AG04450 (cell line): ENCODE results near the gene RAE1. TPM values are rescaled to one million over a fixed set of nuclear protein-coding genes. Genes with fewer than 3 reads are reported as not detected.

Source experiments
- CTCF ChIA-PET: fragments of 300-600, 350-600 bp; formaldehyde crosslinking; extraction: SDS; loops from one replicate; lab custom pipeline; 2022; ENCODE audit warnings: antibody characterized with exemption, inconsistent platforms; lab: Charles Lee
- POLR2A ChIA-PET: fragments of 350-600 bp; formaldehyde crosslinking; extraction: SDS; loops from one replicate; lab custom pipeline; 2021; ENCODE audit warnings: antibody characterized with exemption, inconsistent platforms; lab: Yijun Ruan, JAX
- DNase-seq: peaks from one replicate; pipeline ENCODE4 v3.0.0-alpha.2; 2011; ENCODE audit warnings: low read depth, low spot score
- H3K27ac ChIP-seq: one replicate; pipeline ENCODE4 v1.5.1; 2012; ENCODE audit warnings: low read depth, low read length, control low read depth
- H3K27me3 ChIP-seq: one replicate; pipeline ENCODE4 v1.6.0; 2012; ENCODE audit warnings: low read length; ENCODE audit not compliant: control insufficient read depth, insufficient read depth
- H3K4me3 ChIP-seq: 2 replicates; pipeline ENCODE4 v1.5.1; 2011; ENCODE audit warnings: mild to moderate bottlenecking, low read depth, low read length, control low read depth
- H3K9me3 ChIP-seq: 2 replicates; pipeline ENCODE4 v1.5.1; 2012; ENCODE audit warnings: low read length; ENCODE audit not compliant: control insufficient read depth, insufficient read depth
- polyA plus RNA-seq: library from polyadenylated mRNA; depleted of rRNA; stranded (reverse); fragments of >200 nt; gene quantifications from 2 replicates; pipeline ENCODE4 v1.2.3, GENCODE V29; 2011
- TF ChIP-seq, protein P1 (sequence below): IDR thresholded peaks from 2 replicates; pipeline ENCODE4 v1.5.1; 2011; ENCODE audit warnings: low read depth, low read length, control low read depth, inconsistent platforms

Gene RAE1
- polyA plus RNA-seq, 1 experiment = 45.8 TPM

GRCh38 chr20:57409316-57409671 lies 58.2 kb downstream of the RAE1 start:
- Histone ChIP-seq H3K27ac (no peak overlapping the region), H3K27me3 (peaks cover 4% of the 10 kb centered on the region), H3K4me3 (no peak overlapping the region), H3K9me3 (no peaks in the 10 kb centered on the region; the same call in 1 of the 2 replicates)
- no peak for DNase-seq
- ChIA-PET POLR2A (no interaction called here), CTCF (no interaction called here)
- TF ChIP-seq, protein P1, sequence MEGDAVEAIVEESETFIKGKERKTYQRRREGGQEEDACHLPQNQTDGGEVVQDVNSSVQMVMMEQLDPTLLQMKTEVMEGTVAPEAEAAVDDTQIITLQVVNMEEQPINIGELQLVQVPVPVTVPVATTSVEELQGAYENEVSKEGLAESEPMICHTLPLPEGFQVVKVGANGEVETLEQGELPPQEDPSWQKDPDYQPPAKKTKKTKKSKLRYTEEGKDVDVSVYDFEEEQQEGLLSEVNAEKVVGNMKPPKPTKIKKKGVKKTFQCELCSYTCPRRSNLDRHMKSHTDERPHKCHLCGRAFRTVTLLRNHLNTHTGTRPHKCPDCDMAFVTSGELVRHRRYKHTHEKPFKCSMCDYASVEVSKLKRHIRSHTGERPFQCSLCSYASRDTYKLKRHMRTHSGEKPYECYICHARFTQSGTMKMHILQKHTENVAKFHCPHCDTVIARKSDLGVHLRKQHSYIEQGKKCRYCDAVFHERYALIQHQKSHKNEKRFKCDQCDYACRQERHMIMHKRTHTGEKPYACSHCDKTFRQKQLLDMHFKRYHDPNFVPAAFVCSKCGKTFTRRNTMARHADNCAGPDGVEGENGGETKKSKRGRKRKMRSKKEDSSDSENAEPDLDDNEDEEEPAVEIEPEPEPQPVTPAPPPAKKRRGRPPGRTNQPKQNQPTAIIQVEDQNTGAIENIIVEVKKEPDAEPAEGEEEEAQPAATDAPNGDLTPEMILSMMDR = no peak

GRCh38 chr20:57409672-57410397 lies 58.8 kb downstream of the RAE1 start:
- no peaks in the 10 kb centered on the region; the same call in 1 of the 2 replicates for H3K9me3 ChIP-seq
- peaks cover 4% of the 10 kb centered on the region for H3K27me3 ChIP-seq
- H3K4me3 ChIP-seq = no peak overlapping the region
- POLR2A ChIA-PET = no interaction called here
- H3K27ac ChIP-seq = no peak overlapping the region
- DNase-seq = no peak
- CTCF ChIA-PET = no interaction called here
- TF ChIP-seq, protein P1 = no peak

GRCh38 chr20:57410398-57410920 lies 59.4 kb downstream of the RAE1 start:
- no peaks in the 10 kb centered on the region; the same call in 1 of the 2 replicates for H3K9me3 ChIP-seq
- ChIA-PET POLR2A (no interaction called here), CTCF (no interaction called here)
- no peak for DNase-seq
- peaks cover 4% of the 10 kb centered on the region for H3K27me3 ChIP-seq
- TF ChIP-seq, protein P1 = no peak
- no peak overlapping the region for H3K27ac ChIP-seq
- H3K4me3 ChIP-seq = no peak overlapping the region

- ChIA-PET POLR2A (no interaction called here), CTCF (no interaction called here)
- TF ChIP-seq, protein P1 = no peak
- Histone ChIP-seq H3K9me3 (no peaks in the 10 kb centered on the region; the same call in 1 of the 2 replicates), H3K27me3 (peaks cover 4% of the 10 kb centered on the region), H3K4me3 (no peak overlapping the region), H3K27ac (no peak overlapping the region)
- no peak for DNase-seq
These were observed 59.9 kb downstream of the RAE1 start for GRCh38 chr20:57410924-57411323.
